Glomerular endothelial cell (primary cell): ENCODE results near the gene PPIL4. TPM values are rescaled to one million over a fixed set of nuclear protein-coding genes. Genes with fewer than 3 reads are reported as not detected.

ENCODE experiments used
- DNase-seq: peaks from one replicate; pipeline ENCODE4 v3.0.0-alpha.2; 2011; ENCODE audit warnings: low read depth, low spot score; ENCODE audit errors: extremely low read depth
- total RNA-seq: library from RNA; depleted of rRNA; stranded (reverse); fragments of >200 nt; gene quantifications from 2 replicates; pipeline ENCODE4 v1.2.3, GENCODE V29; 2015

PPIL4 gene
- total RNA-seq, 1 donor from 2014 or later, result 27.6 TPM

DNA sequence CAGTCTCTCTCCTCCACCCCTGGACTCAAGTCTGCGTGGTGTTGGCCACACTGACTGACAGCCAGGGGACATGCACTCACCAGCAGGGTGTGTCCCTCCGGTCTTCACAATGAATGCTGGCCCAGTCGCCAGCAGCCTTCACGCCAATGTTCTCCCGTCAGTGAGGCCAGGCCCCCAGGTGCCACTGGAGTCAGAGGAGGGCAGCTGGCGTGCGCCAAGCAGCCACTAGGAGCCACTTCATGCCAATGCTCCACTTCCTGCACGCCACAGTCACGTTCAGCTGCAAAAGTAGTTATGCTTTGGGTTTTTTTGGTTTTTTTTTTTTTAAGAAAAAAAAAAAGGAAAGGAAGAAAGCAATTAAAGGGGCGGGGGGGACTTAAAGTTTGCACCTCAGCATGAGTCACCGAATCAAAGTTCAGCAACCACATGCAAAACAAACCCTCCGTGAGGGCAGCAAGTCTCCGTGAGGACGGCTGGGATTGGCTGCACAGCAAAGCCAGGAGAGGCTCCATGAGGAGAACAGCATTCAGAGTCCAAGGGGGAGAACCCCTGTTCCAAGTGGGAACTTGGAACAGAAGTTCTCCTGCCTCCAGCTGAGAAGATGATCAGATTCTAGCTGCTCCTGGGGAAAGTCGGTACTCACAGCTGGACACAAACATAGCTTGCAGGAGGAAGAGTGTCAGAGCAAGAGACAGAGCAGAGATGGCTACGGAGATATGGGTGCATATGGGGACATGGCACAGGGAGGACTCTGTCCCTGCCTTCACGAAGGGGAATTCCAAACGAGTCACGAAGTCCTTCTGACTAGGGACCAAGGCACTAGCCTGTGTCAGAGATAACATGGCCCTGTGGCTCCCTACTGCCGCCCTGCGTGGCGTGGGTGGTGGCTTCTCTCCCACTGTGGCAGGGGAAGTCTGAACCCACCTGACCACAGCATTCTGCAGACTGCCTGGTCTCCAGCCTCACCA is 60.8 kb downstream of the PPIL4 start, which contains the start of gene ZC3H12D:
Gene ZC3H12D (minus strand): TSS at position 282 of the 968 bp plus-strand sequence. CDS start 10,471 bp downstream, outside the sequence.
- no peak for DNase-seq

GRCh38 chr6:149483849-149484655 is 61.8 kb downstream of the PPIL4 start:
- DNase-seq, result no peak

- no peak for DNase-seq
These were observed 62.5 kb downstream of the PPIL4 start for GRCh38 chr6:149483334-149483725.

DNA sequence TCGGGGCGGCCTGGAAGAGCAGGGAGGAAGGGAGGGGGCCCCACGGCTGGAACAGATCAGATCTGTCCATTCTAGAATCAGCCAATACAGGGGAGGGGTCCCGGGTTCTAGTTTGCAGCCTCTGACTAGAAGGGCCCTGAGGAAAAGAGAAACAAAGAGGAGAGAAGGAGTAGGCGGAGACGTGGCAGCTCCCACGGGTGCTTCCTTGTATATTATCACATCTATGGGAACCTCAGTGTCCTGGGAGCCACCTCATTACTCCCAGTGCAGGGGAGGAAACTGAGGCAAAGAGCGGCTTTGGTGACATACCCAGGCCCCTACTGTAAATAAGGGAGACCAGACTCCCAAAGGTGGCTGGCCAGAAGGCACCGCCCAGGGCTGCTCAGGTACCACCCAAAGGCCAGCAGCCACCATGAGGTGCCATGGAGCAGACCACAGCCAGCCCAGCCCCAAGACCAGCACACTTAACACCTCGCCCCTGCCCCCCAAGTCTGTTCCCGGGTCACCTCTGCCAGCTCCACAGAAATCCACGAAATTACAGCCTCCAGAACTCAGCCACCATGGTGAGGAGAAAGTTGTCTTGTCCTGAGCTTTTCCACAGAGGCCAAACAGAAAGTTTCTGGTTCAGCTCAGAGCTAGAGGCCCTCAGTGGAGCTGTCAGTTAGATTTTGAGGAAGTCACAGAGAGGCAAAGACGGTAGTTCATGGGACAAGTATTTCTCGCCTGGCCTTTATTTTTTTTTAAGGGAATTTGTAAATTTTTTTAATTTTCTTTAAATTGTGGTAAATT is 63.1 kb downstream of the PPIL4 start:
- DNase-seq, result no peak

DNA sequence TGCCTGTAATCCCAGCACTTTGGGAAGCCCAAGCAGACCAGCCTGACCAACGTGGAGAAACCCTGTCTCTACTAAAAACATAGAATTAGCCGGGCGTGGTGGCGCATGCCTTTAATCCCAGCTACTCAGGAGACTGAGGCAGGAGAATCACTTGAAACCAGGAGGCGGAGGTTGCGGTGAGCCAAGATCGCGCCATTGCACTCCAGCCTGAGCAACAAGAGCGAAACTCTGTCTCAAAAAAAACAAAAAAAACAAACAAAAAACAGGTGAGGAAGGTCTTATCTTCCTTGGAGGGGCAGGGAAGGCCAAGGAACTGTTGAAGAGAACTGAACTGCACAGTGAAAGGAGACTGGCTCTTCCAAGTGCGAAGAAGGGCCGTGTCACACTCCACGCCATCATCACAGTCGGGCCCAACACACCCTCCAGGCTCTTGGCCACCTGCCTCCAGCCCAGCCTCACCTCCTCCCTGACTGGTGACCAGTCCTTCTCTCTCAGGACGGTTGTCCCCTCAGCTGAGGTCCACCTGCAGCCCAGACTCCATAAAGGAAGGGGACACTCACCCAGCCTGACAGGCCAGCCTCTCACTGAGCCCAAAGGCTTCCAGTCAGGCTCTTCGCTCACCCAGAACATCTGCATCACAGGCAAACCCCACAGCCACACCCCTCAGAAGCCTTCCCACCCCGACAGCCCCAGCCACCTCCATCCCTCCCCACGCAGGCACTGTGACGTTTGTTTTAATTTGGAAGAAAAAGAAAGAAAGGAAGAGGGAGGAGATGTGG is 65.2 kb downstream of the PPIL4 start:
- no peak for DNase-seq

- no peak for DNase-seq
These were observed 67.1 kb downstream of the PPIL4 start for GRCh38 chr6:149478631-149479314.

GRCh38 chr6:149477544-149477943 is 68.3 kb downstream of the PPIL4 start:
- DNase-seq, result no peak

DNA sequence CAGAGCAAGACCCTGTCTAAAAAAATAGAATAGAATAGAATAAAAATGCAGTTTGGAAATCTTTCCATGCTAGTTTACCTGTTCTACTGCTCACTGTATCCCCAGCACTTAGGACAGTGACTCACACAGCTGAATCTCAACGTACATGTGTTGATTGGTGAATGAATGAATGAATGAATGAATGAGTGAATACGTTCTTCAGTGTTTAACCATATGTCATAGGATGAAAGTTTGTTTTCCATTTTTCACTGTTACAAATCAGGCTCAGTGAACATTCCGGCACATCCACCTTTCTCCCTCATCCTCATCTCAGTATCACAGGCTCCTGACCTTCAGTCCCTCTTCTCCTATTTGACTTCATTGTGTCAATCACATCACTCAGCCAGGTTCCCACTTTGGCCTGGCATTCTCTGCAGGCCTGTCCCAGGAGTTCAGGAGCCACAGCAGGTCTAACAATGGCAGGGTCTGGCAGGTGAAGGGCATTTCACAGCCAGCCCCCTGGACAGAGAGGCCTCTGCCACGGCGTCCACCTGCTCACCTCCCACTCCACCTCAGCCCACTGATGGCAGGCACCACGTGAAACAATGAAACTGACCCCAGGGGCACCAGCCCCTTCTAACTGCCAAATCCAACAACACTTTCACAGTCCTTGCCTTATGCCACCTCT is 68.9 kb downstream of the PPIL4 start:
- no peak for DNase-seq

GRCh38 chr6:149474108-149474935 is 71.5 kb downstream of the PPIL4 start:
- DNase-seq, result no peak

- DNase-seq, result no peak
These were observed 72.5 kb downstream of the PPIL4 start for GRCh38 chr6:149473080-149474052.

DNA sequence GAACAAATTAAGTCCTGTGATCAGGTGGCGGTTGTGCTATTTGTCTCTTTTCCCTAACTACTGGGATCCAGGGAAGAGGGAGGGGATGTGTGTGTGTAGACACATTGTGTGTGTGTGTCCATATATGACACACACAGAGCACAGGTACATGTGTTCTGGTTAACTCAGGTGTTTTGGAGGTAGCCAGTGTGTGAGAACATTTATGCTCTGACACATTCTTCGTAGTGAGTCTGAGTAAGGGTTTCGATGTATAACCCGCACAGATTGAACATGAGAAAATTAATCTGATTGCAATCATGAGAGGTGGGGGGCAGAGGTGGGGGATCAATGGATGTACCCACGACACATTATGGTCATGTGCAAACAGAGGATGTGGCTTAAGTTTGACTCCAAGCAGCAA is 73.6 kb downstream of the PPIL4 start:
- DNase-seq, result no peak

- no peak for DNase-seq
These were observed 74.0 kb downstream of the PPIL4 start for GRCh38 chr6:149471801-149472200.

DNA sequence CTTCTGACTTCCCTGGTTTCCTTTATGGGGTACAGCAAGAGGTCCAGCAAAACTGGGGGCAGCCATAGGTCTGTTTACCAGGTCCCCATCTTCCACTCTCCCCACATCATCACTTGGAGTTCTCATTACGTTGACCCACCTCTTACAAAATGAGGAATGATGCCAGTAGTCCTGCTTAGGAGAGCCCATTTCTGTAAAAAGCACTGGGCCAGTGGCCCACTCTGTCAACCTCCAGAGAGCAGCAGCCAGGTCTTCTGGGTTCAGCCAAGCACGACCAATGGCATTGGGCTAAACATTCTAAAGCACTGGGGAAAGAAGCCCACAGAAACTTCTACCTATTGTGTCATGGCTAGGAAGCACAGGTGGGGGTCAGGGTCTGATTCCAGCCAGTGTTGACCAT is 74.9 kb downstream of the PPIL4 start:
- DNase-seq, result no peak

- DNase-seq, result no peak
These were observed 77.7 kb downstream of the PPIL4 start for GRCh38 chr6:149468179-149468578.

- no peak for DNase-seq
These were observed 78.6 kb downstream of the PPIL4 start for GRCh38 chr6:149467265-149467664.

DNA sequence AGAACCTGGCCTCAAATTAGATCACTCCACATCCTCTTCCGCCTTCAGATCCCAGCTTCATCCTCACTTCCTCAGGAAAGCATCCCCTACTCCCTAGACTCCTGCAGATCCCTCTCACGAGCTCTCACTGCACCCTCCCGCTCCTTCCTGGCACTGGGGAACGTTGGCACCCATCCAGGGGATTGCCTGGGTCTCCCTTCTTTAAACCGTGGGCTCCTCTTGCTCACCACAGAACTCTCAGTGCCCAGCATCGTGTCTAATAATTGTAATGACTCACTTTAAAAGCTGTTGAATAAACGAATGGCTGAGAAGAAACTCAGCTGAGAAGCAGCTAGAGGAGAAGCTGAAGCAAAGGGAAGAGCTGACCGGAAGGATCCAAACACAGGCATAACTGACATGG is 81.4 kb downstream of the PPIL4 start:
- no peak for DNase-seq

DNA sequence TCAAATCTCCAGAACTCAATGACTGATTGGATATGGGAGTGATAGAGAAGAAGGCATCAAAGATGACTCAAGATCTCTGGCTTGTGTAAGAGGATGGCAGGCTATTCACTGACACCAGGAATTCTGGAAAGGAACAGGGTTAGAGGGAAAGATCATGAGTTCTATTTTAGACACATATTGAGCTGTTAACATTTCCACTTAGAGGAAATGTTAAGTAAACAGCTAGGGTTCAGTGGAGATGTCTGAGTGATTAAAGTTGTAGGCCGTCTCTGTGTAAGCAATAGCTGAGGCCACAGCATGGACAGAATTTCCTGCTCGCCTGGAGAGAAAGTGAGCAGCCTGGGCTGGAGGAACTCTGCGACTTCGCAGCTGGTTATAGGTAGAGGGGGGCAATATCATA is 82.1 kb downstream of the PPIL4 start:
- DNase-seq, result no peak
